Stomach (tissue), 9 donors: Measurements from ENCODE around the gene CXCL12. TPM values are rescaled to one million over a fixed set of nuclear protein-coding genes. Genes with fewer than 3 reads are reported as not detected.

Source experiments
- DNase-seq, 2 donors: peaks; one replicate each; pipeline versions ENCODE4 v3.0.0 to v3.0.0-alpha.2; 2013 to 2019
- H3K27ac ChIP-seq, 5 donors: fragments of 200-600 bp in 4 of 5; sonication (generic) in 4 of 5; one replicate each; pipeline ENCODE4 v1.5.1; 2013 to 2019; ENCODE audit warnings: mild to moderate bottlenecking in 1 of 5, moderate library complexity in 1 of 5
- H3K27me3 ChIP-seq, 3 donors: fragments of 200-600 bp; sonication (generic); one replicate each; pipeline ENCODE4 v1.5.1; 2017 to 2019; ENCODE audit warnings: mixed run types in 1 of 3
- H3K36me3 ChIP-seq, 4 donors: fragments of 200-600 bp; sonication (generic); 1 replicate in 3 of 4; 2 replicates in 1 of 4; pipeline ENCODE4 v1.5.1; 2016 to 2019
- H3K4me1 ChIP-seq, 4 donors: fragments of 200-600 bp; sonication (generic); one replicate each; pipeline ENCODE4 v1.5.1; 2016 to 2019
- H3K4me3 ChIP-seq, 4 donors: fragments of 200-600 bp; sonication (generic) in 3 of 4; one replicate each; pipeline ENCODE4 v1.5.1; 2016 to 2019; ENCODE audit warnings: mild to moderate bottlenecking in 1 of 4
- H3K9me3 ChIP-seq, 4 donors: fragments of 200-600 bp; sonication (generic); one replicate each; pipeline ENCODE4 v1.5.1; 2016 to 2019
- CTCF ChIP-seq, 7 experiments: fragments of 450-650 bp in 4 of 7; fragments of 200-600 bp in 3 of 7; sonication (generic) in 3 of 7; IDR thresholded peaks; one replicate each; pipeline ENCODE4 v1.5.1; 2016 to 2019; ENCODE audit warnings: antibody characterized with exemption in 7 of 7, control low read depth in 2 of 7, mild to moderate bottlenecking in 1 of 7
- EP300 ChIP-seq: sonication (generic); formaldehyde crosslinking; IDR thresholded peaks from one replicate; pipeline ENCODE4 v1.6.1; 2017; ENCODE audit warnings: antibody characterized with exemption
- POLR2A ChIP-seq, 4 donors: fragments of 450-650 bp; IDR thresholded peaks; one replicate each; pipeline ENCODE4 v1.6.1; 2016; ENCODE audit warnings: antibody characterized with exemption in 4 of 4, control low read depth in 2 of 4, mild to moderate bottlenecking in 1 of 4, moderate library complexity in 1 of 4
- POLR2AphosphoS5 ChIP-seq, 3 donors: sonication (generic); formaldehyde crosslinking; IDR thresholded peaks; one replicate each; pipeline ENCODE4 v1.6.1; 2016; ENCODE audit warnings: antibody characterized with exemption in 3 of 3
- WGBS, 5 donors: extraction: QIAGEN DNeasy Blood & Tissue Kit in 3 of 5; methylation state at CpG; one replicate each; pipeline versions ENCODE4 v1.1.5 to v1.1.7; 2013 to 2018; 5-methylcytosine and 5-hydroxymethylcytosine counted together
- intact Hi-C: fragments of 100-400 bp; cut with DNase I; formaldehyde crosslinking; loops from one replicate; pipeline ENCODE4 v1.15.1; 2023; ENCODE audit warnings: low total_unique reads
- polyA plus RNA-seq, 3 donors: library from polyadenylated mRNA; stranded (reverse); fragments of 200-250 nt; gene quantifications; one replicate each; pipeline ENCODE4 v1.2.3, GENCODE V29; 2013
- total RNA-seq, 5 donors: library from RNA; depleted of rRNA; stranded (reverse); fragments of >200 nt; gene quantifications; one replicate each; pipeline versions ENCODE4 v1.1.0 to v1.2.3, GENCODE V29; 2014 to 2016
- donor health status: healthy with polysubstance abuse.
- donor health status: Bipolar disorder and iron deficiency.
- donor health status: healthy.

The CXCL12 gene
- total and polyA plus RNA-seq, 8 donors: 5.8 to 52.3 (median 12.9) TPM

- 68 to 78% (median 76%) methylated on average over 1 of the region's 1 CpG for WGBS, 5 donors
- no peak for DNase-seq
- no peaks in the 10 kb centered on the region for H3K4me1 ChIP-seq
- TF ChIP-seq CTCF (IDR thresholded peaks at IDR 0.05) (no peak), EP300 (no peak), POLR2A (IDR thresholded peaks at IDR 0.05) (no peak), POLR2AphosphoS5 (IDR thresholded peaks at IDR 0.05) (no peak)
- no peak overlapping the region for H3K27ac ChIP-seq
- peaks cover 0 to 18% (median 12%) of the 10 kb centered on the region in 4 donors for H3K9me3 ChIP-seq
- H3K4me3 ChIP-seq: no peak overlapping the region
- intact Hi-C loops: no loop called here
- no peaks in the 10 kb centered on the region for H3K27me3 ChIP-seq
- H3K36me3 ChIP-seq: no peaks in the 10 kb centered on the region
These were observed 28.5 kb upstream of the CXCL12 start for GRCh38 chr10:44413416-44413815.

GRCh38 chr10:44411251-44411650, 26.4 kb upstream of the CXCL12 start:
- Histone ChIP-seq H3K27me3 (no peaks in the 10 kb centered on the region), H3K9me3 (peaks cover 0 to 18% (median 12%) of the 10 kb centered on the region in 4 donors), H3K36me3 (no peaks in the 10 kb centered on the region), H3K27ac (no peak overlapping the region), H3K4me1 (no peaks in the 10 kb centered on the region), H3K4me3 (no peak overlapping the region)
- TF ChIP-seq CTCF (IDR thresholded peaks at IDR 0.05) (no peak), EP300 (no peak), POLR2AphosphoS5 (IDR thresholded peaks at IDR 0.05) (no peak), POLR2A (IDR thresholded peaks at IDR 0.05) (no peak)
- no peak for DNase-seq
- 73 to 91% (median 79%) methylated on average over 5 of the region's 5 CpGs for WGBS, 5 donors
- intact Hi-C loops: no loop called here

GRCh38 chr10:44404741-44405437, 20.0 kb upstream of the CXCL12 start:
- Histone ChIP-seq H3K4me1 (no peaks in the 10 kb centered on the region), H3K4me3 (no peak overlapping the region), H3K36me3 (no peaks in the 10 kb centered on the region), H3K27me3 (peaks cover 0 to 4% (median 0%) of the 10 kb centered on the region in 3 donors), H3K9me3 (peaks cover 0 to 4% (median 0%) of the 10 kb centered on the region in 4 donors), H3K27ac (no peak overlapping the region)
- no peak for DNase-seq
- 95 to 98% (median 96%) methylated on average over 2 of the region's 2 CpGs for WGBS, 5 donors
- intact Hi-C loops: no loop called here
- no peak for TF ChIP-seq EP300
- TF ChIP-seq POLR2A (IDR thresholded peaks at IDR 0.05): no peak
- TF ChIP-seq POLR2AphosphoS5 (IDR thresholded peaks at IDR 0.05): no peak
- no peak for TF ChIP-seq CTCF (IDR thresholded peaks at IDR 0.05)

DNA sequence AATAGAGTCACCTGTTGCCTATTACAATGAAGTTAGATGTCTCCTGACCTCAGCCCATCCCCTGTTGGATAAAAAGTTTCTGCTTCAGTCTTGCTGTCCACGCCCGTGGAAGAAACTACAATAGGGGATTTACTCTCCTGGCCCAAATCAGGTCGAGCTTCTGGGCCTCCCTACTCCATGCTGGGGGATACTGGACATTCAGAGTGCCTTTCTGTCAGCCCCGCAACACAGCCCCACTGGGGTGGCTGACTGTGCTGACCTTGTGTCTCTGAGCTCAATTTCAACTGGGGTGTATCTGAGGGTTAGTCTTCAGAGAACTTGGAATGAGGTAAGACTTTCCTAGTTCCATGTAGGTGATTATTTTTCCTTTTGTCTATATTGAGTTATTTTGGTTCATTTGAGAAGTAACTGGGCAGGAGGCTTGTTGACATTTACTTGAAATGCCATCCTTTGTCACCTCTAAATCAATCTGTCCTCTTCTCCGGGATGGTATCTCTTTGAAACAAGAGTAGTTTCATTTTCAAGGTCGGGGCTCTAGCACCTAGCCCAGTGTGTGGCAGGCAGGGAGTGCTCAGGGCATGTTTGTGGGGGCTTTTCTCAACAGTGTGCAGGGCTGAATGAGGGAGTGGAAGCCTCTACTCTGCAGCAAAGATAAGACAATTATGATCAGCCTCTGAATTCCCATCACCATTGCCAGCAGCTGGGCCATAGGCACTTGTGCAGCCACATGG, 17.7 kb upstream of the CXCL12 start:
- no peak for TF ChIP-seq EP300
- TF ChIP-seq POLR2AphosphoS5 (IDR thresholded peaks at IDR 0.05): no peak
- no peak for TF ChIP-seq POLR2A (IDR thresholded peaks at IDR 0.05)
- Histone ChIP-seq H3K36me3 (no peaks in the 10 kb centered on the region), H3K9me3 (peaks cover 0 to 4% (median 0%) of the 10 kb centered on the region in 4 donors), H3K4me1 (no peaks in the 10 kb centered on the region), H3K27me3 (peaks cover 0 to 17% (median 0%) of the 10 kb centered on the region in 3 donors), H3K4me3 (no peak overlapping the region), H3K27ac (no peak overlapping the region)
- WGBS, 5 donors: 61 to 75% (median 70%) methylated on average over 5 to 6 of the region's 6 CpGs
- no peak for DNase-seq
- intact Hi-C loops: no loop called here
